ENCODE data around the gene TMEM123. TPM values are rescaled to one million over a fixed set of nuclear protein-coding genes. Genes with fewer than 3 reads are reported as not detected.

The TMEM123 gene
- polyA plus RNA-seq, 1 experiment: 200 TPM

- no peak for DNase-seq (ENCODE audit: low read depth)
- Histone ChIP-seq H3K27me3 (ENCODE audit: control insufficient read depth, insufficient read depth, low read length) (peaks cover 3% of the 10 kb centered on the region), H3K4me3 (ENCODE audit: low read depth, low read length) (no peak overlapping the region), H3K36me3 (ENCODE audit: control insufficient read depth, insufficient read depth, low read length) (no peaks in the 10 kb centered on the region)
- no peak for TF ChIP-seq CTCF (IDR thresholded peaks at IDR 0.05; ENCODE audit: insufficient read depth, low read depth, low read length)
- POLR2A ChIA-PET: no interaction called here
- CTCF ChIA-PET: interaction anchor here (0.7 to 1.0 kb wide), 2 partner anchors 92 to 455 kb away, joined by 3 read pairs; no protein-coding TSS in a partner anchor
These were observed 29.9 kb upstream of the TMEM123 start for GRCh38 chr11:102482433-102482832.

- CTCF ChIA-PET: interaction anchor here (0.5 to 1.4 kb wide), 3 partner anchors 11 to 69 kb away, joined by 4 to 6 read pairs (median 5); no protein-coding TSS in a partner anchor
- Histone ChIP-seq H3K4me3 (ENCODE audit: low read depth, low read length) (no peak overlapping the region), H3K36me3 (ENCODE audit: control insufficient read depth, insufficient read depth, low read length) (no peaks in the 10 kb centered on the region), H3K27me3 (ENCODE audit: control insufficient read depth, insufficient read depth, low read length) (peaks cover 1% of the 10 kb centered on the region; the same call in 1 of the 2 replicates)
- no peak for TF ChIP-seq CTCF (IDR thresholded peaks at IDR 0.05; ENCODE audit: insufficient read depth, low read depth, low read length)
- no peak for DNase-seq (ENCODE audit: low read depth)
- POLR2A ChIA-PET: no interaction called here
These were observed 27.2 kb upstream of the TMEM123 start for GRCh38 chr11:102479733-102480132.

- ChIA-PET POLR2A (no interaction called here), CTCF (interaction anchor here (1.0 to 1.6 kb wide), 2 partner anchors 13 to 17 kb away, joined by 3 to 4 read pairs; no protein-coding TSS in a partner anchor)
- no peak for TF ChIP-seq CTCF (IDR thresholded peaks at IDR 0.05; ENCODE audit: insufficient read depth, low read depth, low read length)
- no peak for DNase-seq (ENCODE audit: low read depth)
- Histone ChIP-seq H3K36me3 (ENCODE audit: control insufficient read depth, insufficient read depth, low read length) (no peaks in the 10 kb centered on the region), H3K4me3 (ENCODE audit: low read depth, low read length) (no peak overlapping the region), H3K27me3 (ENCODE audit: control insufficient read depth, insufficient read depth, low read length) (peaks cover 1% of the 10 kb centered on the region; the same call in 1 of the 2 replicates)
These were observed 26.2 kb upstream of the TMEM123 start for GRCh38 chr11:102478673-102479299.

GRCh38 chr11:102476812-102477211 lies 24.2 kb upstream of the TMEM123 start:
- no peak for DNase-seq (ENCODE audit: low read depth)
- ChIA-PET POLR2A (no interaction called here), CTCF (interaction anchor here (0.8 to 1.5 kb wide), 2 partner anchors 19 to 134 kb away, joined by 3 to 4 read pairs; no protein-coding TSS in a partner anchor)
- Histone ChIP-seq H3K27me3 (ENCODE audit: control insufficient read depth, insufficient read depth, low read length) (0 out of 2 replicates have a peak, but pooled peaks cover 1% of the 10 kb centered on the region), H3K36me3 (ENCODE audit: control insufficient read depth, insufficient read depth, low read length) (no peaks in the 10 kb centered on the region), H3K4me3 (ENCODE audit: low read depth, low read length) (no peak overlapping the region)
- no peak for TF ChIP-seq CTCF (IDR thresholded peaks at IDR 0.05; ENCODE audit: insufficient read depth, low read depth, low read length)

GRCh38 chr11:102476069-102476468 lies 23.5 kb upstream of the TMEM123 start:
- H3K36me3 ChIP-seq (ENCODE audit: control insufficient read depth, insufficient read depth, low read length): no peaks in the 10 kb centered on the region
- DNase-seq (ENCODE audit: low read depth): no peak
- TF ChIP-seq CTCF (IDR thresholded peaks at IDR 0.05; ENCODE audit: insufficient read depth, low read depth, low read length): no peak
- 0 out of 2 replicates have a peak, but pooled peaks cover 1% of the 10 kb centered on the region for H3K27me3 ChIP-seq (ENCODE audit: control insufficient read depth, insufficient read depth, low read length)
- ChIA-PET CTCF (interaction anchor here (0.8 to 1.5 kb wide), 2 partner anchors 19 to 134 kb away, joined by 3 to 4 read pairs; no protein-coding TSS in a partner anchor), POLR2A (no interaction called here)
- no peak overlapping the region for H3K4me3 ChIP-seq (ENCODE audit: low read depth, low read length)

Measured in BJ (cell line).